Fibroblast of the aortic adventitia (primary cell): ENCODE data around the gene CELF5. TPM values are rescaled to one million over a fixed set of nuclear protein-coding genes. Genes with fewer than 3 reads are reported as not detected.

ENCODE experiments used
- DNase-seq: peaks from one replicate; pipeline ENCODE4 v3.0.0-alpha.2; 2010; ENCODE audit warnings: low read depth
- H3K4me3 ChIP-seq: 2 replicates; pipeline ENCODE4 v1.5.1; 2011; ENCODE audit warnings: low read depth, mild to moderate bottlenecking, control low read depth, low read length, moderate library complexity
- CTCF ChIP-seq: IDR thresholded peaks from 2 replicates; pipeline ENCODE4 v1.5.1; 2011; ENCODE audit warnings: mild to moderate bottlenecking, low read length, control low read depth, inconsistent platforms; ENCODE audit not compliant: insufficient read depth
- total RNA-seq: library from RNA; depleted of rRNA; stranded (reverse); fragments of >200 nt; gene quantifications from 2 replicates; pipeline ENCODE4 v1.2.3, GENCODE V29; 2012; ENCODE audit warnings: low replicate concordance

CELF5 gene
- total RNA-seq, 1 donor = not detected

- no peak overlapping the region for H3K4me3 ChIP-seq
- DNase-seq = no peak
Measured at GRCh38 chr19:3313199-3313575, 88.7 kb downstream of the CELF5 start.

GRCh38 chr19:3314962-3315675, 90.7 kb downstream of the CELF5 start:
- DNase-seq = no peak
- H3K4me3 ChIP-seq = no peak overlapping the region
- TF ChIP-seq CTCF = no peak

More at GRCh38 chr19:3313199-3313575, 88.7 kb downstream of the CELF5 start:
- no peak for TF ChIP-seq CTCF

- DNase-seq = no peak
- no peak for TF ChIP-seq CTCF
- H3K4me3 ChIP-seq = no peak overlapping the region
Measured at GRCh38 chr19:3315676-3315973, 91.2 kb downstream of the CELF5 start.

- DNase-seq = no peak
- TF ChIP-seq CTCF = no peak
- H3K4me3 ChIP-seq = no peak overlapping the region
Measured at GRCh38 chr19:3316132-3316648, 91.7 kb downstream of the CELF5 start.

- TF ChIP-seq CTCF = no peak
- DNase-seq = no peak
- no peak overlapping the region for H3K4me3 ChIP-seq
Measured at GRCh38 chr19:3316659-3317207, 92.3 kb downstream of the CELF5 start.

- DNase-seq = peak; percentile 63
- no peak overlapping the region for H3K4me3 ChIP-seq
- TF ChIP-seq CTCF = no peak
Measured at GRCh38 chr19:3319643-3320353, 95.3 kb downstream of the CELF5 start.
